ENCODE results near the gene ADAMTS4.
A peak's percentile ranks its signal among the peaks of the same experiment; 100 is the strongest.

The ADAMTS4 gene

GRCh38 chr1:161195171-161195570 lies 3.7 kb downstream of the ADAMTS4 start:
- no peak for FAIRE-seq

DNA sequence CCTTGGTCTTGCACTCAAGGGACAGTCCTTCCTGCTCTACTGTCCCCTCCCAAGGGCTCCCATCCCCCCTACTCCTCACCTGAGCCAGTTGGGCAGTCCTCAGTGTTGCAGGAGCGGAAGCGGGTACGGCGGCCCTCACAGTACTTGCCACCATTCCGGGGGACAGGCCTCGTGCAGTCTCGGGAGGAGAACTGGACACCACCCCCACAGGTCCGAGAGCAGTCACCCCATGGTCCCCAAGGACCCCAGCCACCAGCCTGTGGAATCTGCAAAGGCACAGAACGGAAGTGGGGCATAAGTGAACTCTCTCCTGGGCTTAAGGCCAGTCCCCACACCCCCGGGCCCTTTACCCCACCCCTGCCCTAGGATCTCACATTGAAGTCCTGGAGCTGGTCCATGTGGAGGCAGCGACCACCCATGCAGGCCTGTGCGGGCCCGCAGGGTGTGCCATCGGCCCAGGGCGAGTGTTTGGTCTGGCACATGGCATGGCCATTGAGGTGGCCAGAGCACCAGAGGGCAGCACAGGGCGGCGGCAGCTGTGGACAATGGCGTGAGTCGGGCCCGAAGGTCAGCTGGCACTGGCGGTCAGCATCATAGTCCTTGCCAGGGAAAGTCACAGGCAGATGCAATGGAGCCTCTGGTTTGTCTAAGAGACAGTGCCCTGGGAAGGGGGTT lies 5.2 kb downstream of the ADAMTS4 start:
- no peak for FAIRE-seq

DNA sequence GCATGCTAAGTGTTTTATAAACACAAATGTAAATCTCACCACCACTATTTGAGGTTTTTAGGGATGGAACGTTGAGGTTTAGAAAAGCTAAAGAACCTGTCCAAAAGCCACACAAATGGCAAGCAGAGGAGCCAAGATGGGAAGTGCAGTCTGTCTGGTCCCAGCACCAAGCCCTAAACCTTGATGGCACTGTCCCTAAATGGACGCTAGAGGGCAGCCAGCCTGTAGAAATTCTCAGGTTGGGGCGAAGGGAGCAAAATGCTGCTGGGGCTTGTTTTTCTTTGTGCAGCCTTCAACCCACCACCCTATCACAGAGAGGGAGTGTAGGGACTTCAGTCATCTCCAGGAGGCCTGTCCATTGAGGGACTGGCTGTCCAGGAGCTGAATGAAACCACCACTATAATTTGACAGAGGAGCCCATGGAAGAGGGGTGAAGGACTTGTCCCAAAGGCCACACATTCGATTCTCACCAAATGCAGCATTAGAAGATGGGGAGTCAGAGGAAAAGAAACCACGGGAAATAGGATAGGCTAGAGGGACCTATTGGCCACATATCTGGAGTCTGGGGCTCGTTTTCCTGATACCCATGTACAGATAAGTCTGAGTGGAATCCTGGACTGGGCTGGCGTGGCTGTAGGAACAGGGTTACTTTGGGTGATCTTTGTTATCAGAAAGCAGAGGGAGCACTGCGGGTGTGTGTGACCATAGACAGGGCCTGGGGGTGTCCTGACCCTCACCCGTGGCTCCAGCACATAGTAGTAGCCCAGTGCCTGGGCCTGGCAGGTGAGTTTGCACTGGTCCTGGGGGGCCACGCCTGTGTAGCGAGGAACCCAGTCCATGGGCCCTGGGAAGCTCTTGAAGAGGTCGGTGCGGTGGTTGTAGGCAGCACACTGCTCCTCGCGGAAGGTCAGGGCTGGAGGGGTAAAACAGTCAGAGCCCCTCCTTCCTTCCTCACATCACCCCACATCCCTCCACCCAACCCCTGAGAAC lies 6.1 kb downstream of the ADAMTS4 start:
- FAIRE-seq: peak; percentile 94

DNA sequence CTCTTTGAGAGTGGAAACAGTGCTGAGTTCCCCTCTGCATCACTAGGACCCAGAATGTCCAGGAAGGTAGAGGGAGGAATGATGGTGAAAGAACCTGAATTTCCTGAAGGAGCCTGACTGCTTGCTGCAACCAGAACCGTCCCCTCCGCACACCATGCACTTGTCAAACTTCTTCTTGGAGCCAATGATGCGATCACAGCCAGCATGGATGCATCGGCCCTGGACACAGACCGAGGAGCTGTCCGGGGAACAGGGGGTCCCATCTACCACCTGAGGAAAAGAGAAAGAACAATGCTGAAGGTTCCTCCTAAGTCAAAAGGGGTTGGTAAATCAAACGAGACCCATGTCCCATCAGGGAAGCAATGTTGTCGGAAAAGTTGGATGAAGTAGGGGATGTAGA lies 6.9 kb downstream of the ADAMTS4 start:
- no peak for FAIRE-seq

GRCh38 chr1:161190962-161191521 lies 7.8 kb downstream of the ADAMTS4 start:
- FAIRE-seq: no peak

GRCh38 chr1:161189036-161189435 lies 9.8 kb downstream of the ADAMTS4 start:
- no peak for FAIRE-seq

- FAIRE-seq: no peak
Observed at GRCh38 chr1:161188381-161188780, 10.5 kb downstream of the ADAMTS4 start.

- no peak for FAIRE-seq
Observed at GRCh38 chr1:161187311-161187710, 11.5 kb downstream of the ADAMTS4 start.

GRCh38 chr1:161185732-161186311 lies 13.0 kb downstream of the ADAMTS4 start:
- FAIRE-seq: no peak

DNA sequence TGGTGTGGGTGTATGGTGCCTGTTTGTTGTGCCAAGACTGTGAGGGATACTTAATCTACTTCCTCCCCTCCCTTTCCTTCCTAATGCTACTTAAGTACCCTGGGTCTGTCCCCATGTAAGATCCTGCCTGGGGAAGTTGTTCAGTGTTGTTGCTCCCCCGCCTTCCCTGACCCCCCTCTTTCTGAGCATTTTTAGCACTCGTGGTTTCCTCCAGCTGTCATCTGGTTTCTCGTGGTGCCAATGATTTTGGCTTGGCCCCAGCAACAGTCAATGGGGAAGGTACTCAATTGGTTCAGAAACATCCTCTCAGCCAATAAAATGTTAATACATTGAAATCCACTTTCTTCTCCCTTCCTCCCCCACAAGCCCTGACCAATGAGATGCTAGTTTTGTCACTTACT lies 13.6 kb downstream of the ADAMTS4 start:
- FAIRE-seq: no peak

DNA sequence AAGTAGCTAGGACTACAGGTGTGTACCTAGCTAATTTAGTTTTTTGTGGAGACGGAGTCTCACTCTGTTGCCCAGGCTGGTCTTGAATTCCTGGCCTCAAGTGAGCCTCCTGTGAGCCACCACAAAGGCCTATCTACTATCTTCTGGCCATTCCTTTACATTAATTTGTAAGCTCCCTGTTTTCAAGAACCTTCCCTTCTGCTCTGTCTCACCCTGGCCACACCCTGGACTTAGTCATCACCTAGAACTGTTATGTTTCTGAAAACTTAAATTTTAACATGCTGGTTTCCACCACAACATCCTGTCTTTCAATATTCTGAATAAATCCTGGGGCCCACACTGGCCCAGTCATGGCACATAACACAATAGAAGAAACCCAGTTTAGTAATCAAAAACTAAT lies 16.6 kb downstream of the ADAMTS4 start:
- FAIRE-seq: no peak

- FAIRE-seq: peak; percentile 28
Observed at GRCh38 chr1:161180639-161181038, 18.2 kb downstream of the ADAMTS4 start.

- FAIRE-seq: no peak
Observed at GRCh38 chr1:161179698-161180097, 19.2 kb downstream of the ADAMTS4 start.

- FAIRE-seq: no peak
Observed at GRCh38 chr1:161177936-161178244, 21.0 kb downstream of the ADAMTS4 start.

DNA sequence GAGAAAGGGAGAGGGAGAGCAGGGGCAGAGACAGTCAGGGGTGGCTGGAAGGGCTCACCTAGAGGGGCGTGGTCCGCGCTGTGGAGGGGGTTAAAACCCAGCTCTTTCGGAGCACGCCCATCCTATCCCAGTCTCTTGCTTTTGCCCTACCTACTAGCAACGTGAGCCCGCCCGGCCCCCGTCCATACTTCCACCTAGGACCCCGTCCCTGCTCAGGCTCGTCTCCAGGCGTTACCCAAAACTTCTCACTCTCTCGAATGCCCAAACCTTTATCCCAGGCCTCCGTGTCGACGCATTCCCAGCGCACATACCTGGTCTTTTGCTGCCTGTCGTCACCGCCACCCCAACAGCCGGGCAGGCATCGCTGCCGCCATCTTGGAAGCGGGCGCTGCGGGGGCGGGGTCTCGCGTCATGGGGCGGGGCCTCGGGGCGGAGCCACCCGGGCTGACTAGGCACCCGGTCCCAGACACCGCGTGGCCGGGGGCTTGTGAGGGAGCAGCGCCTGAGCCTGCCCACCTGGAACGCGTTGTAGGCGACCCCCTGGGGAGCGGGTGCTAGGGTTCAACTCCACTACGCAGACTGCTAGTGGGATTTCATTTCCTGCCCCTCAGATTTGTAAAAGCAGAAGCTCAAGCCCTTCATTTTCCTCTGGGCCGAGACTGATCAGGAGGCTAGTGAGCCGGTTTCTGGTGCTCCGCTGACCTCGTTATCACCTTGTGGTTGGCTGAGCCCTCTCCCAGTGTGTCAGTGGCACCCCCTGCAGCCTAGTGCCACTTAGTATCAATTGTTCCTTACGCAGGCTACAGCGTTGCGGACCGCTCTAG lies 21.5 kb downstream of the ADAMTS4 start, which contains the start of gene B4GALT3:
TSS of gene B4GALT3 (minus strand) at position 396 of the 824 bp plus-strand sequence. CDS start 1,447 bp downstream, outside the sequence.
- FAIRE-seq: no peak

DNA sequence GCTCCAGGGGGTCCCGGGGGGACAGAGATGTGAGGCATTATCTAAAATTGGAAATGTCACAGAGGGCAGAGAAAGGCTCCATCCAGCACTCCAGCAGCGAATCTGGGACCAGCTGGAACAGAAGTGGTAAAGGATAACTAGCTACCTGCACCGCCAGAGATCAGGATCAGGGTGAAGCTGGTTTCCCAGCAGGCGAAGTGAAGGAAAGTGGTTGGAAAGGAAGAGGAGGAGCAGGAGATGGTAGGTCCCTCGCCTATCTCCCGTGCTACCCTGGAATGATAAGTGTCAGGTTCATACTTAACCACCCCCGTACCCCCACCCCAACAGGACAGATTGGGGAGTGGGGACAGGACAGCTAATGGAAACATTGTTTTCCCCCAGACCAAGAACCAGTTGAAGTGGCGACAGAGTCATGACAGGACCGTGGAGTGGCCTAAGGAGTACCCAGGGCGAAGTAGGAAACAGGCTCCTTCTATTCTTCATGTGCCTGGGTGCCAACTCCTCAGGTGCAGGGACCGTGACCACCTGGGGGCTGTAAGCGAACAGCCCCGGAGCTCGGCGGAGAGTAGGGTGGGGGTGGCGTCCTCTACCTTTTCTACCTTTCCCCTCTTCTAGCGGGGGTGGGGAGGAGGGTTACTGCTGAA lies 22.3 kb downstream of the ADAMTS4 start:
- FAIRE-seq: no peak

DNA sequence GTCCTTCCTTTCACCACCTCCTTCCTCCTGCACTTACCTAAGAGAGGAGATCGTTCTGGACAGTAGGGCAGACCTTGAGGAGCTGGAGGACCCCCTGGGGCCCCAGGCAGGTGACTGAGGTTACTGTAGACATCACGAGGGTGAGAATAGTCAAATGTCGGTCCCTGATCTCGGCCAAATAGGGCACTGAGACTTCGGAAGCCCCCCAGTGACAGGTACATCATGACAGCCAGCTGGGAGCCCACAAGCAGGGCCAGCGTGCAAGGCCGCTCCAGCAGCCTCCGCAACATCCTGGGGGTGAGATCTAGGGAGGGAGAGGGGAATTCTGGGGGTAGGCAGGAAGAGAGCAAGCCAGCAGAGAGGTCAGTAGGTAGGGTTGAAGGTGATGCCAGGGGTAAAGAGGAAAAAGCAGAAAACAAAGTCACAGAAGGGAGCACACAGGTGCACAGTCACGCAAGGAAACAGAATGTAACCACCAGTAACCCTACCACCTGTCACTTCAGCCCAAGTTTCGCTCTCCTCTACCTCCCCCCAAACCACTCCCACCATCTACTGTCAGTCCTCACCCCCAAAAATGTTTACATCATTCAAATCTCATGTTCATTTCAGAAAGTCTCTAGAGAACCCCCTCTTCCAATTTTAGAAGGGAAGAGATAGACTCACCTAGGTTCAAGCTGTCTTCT lies 22.9 kb downstream of the ADAMTS4 start:
- no peak for FAIRE-seq

GRCh38 chr1:161174911-161175310 lies 23.9 kb downstream of the ADAMTS4 start:
- FAIRE-seq: no peak

DNA sequence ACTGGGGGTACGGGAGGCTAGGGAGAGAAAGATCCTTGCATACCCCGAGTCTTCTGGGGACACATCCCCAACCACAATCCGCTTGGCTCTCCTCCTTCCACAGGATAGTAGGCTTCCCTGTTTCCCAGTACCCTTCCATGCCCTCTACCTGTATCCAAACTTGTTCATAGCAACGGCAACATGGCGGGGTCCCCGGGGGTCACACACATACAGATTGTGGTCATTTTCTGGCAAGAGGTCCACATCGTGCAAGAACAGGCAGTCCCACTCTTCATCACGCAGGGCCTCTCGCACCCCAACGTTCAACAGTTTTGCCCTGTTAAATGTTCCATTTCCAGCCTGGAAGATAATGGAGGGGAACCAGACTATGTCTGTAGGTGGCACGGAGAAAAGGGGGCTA lies 25.1 kb downstream of the ADAMTS4 start:
- no peak for FAIRE-seq

GRCh38 chr1:161172776-161173376 lies 26.0 kb downstream of the ADAMTS4 start:
- FAIRE-seq: no peak

DNA sequence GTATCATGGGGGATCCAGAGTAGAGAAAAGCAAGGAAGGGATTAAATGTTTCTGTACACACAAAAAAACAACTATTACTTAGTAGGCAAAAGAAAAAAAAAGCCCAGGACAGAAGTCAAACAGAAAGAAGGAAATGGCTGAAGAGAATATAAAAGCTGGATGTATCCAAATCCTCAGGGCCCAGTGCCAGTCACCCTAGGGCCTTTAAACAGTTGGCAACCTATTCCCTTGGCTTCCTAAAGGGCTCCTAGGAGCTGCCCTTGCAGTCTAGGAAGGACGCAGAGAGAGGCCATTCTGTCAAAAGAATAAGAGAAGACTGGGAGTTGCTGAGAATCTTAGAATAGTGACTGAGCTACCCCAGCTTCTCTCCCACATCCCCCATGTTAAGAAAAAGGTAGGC lies 26.5 kb downstream of the ADAMTS4 start:
- no peak for FAIRE-seq
